Peyer's patch (tissue), 4 donors: ENCODE data around the gene ITGB3.

Source experiments
- CTCF ChIP-seq, 6 experiments: fragments of 450-650 bp in 4 of 6; fragments of 200-600 bp in 2 of 6; sonication (generic) in 1 of 6; IDR thresholded peaks; one replicate each; pipeline ENCODE4 v1.5.1; 2017 to 2019; ENCODE audit warnings: antibody characterized with exemption in 6 of 6, mild to moderate bottlenecking in 3 of 6, moderate library complexity in 1 of 6
- POLR2A ChIP-seq, 2 donors: fragments of 450-650 bp; IDR thresholded peaks; one replicate each; pipeline ENCODE4 v1.5.1; 2017; ENCODE audit warnings: antibody characterized with exemption in 2 of 2, mild to moderate bottlenecking in 2 of 2, moderate library complexity in 2 of 2

GRCh38 chr17:47227862-47228261 is 25.8 kb upstream of the ITGB3 start:
- TF ChIP-seq CTCF (IDR thresholded peaks at IDR 0.05) (no peak), POLR2A (IDR thresholded peaks at IDR 0.05) (no peak)
